H9 (cell line): ENCODE data around the gene DCTN2. TPM values are rescaled to one million over a fixed set of nuclear protein-coding genes. Genes with fewer than 3 reads are reported as not detected.
A peak's percentile ranks its signal among the peaks of the same experiment; 100 is the strongest.

ENCODE experiments used
- DNase-seq: peaks from one replicate; pipeline ENCODE4 v3.0.0-alpha.2; 2017
- H2AFZ ChIP-seq: one replicate; pipeline ENCODE4 v1.6.1; 2013; ENCODE audit warnings: mild to moderate bottlenecking, low read length, control low read depth, moderate library complexity
- H2AK5ac ChIP-seq: 2 replicates; pipeline ENCODE4 v1.6.1; 2013; ENCODE audit warnings: low read length, control low read depth, mixed read lengths; ENCODE audit not compliant: insufficient read length
- H2BK120ac ChIP-seq: one replicate; pipeline ENCODE4 v1.6.1; 2013; ENCODE audit warnings: low read depth, mild to moderate bottlenecking, low read length, control low read depth, inconsistent platforms; ENCODE audit not compliant: poor library complexity, severe bottlenecking
- H2BK12ac ChIP-seq: 2 replicates; pipeline ENCODE4 v1.6.1; 2013; ENCODE audit warnings: low read length, control low read depth, mixed read lengths, low read depth; ENCODE audit not compliant: insufficient read length
- H2BK15ac ChIP-seq: 2 replicates; pipeline ENCODE4 v1.6.1; 2013; ENCODE audit warnings: low read depth, low read length, control low read depth
- H2BK20ac ChIP-seq: one replicate; pipeline ENCODE4 v1.6.1; 2013; ENCODE audit warnings: low read depth, mild to moderate bottlenecking, low read length, control low read depth, inconsistent platforms; ENCODE audit not compliant: poor library complexity, severe bottlenecking
- H2BK5ac ChIP-seq: 2 replicates; pipeline ENCODE4 v1.6.1; 2013; ENCODE audit warnings: low read length, control low read depth, mixed read lengths; ENCODE audit not compliant: insufficient read length
- H3K14ac ChIP-seq: 2 replicates; pipeline ENCODE4 v1.6.1; 2013; ENCODE audit warnings: low read length, control low read depth; ENCODE audit not compliant: insufficient read depth
- H3K18ac ChIP-seq: 2 replicates; pipeline ENCODE4 v1.6.1; 2013; ENCODE audit warnings: low read depth, mild to moderate bottlenecking, mixed read lengths, low read length, control low read depth; ENCODE audit not compliant: insufficient read length
- H3K23ac ChIP-seq: 2 replicates; pipeline ENCODE4 v1.6.1; 2013; ENCODE audit warnings: low read length, control low read depth, mixed read lengths, low read depth; ENCODE audit not compliant: insufficient read length
- H3K23me2 ChIP-seq: 2 replicates; pipeline ENCODE4 v1.6.1; 2013; ENCODE audit warnings: low read depth, mild to moderate bottlenecking, mixed read lengths, low read length, control low read depth; ENCODE audit not compliant: insufficient read length, poor library complexity, severe bottlenecking
- H3K27ac ChIP-seq: 2 replicates; pipeline ENCODE4 v1.5.1; 2013; ENCODE audit warnings: low read length, control low read depth, mixed read lengths, low read depth; ENCODE audit not compliant: insufficient read length
- H3K27me3 ChIP-seq: 2 replicates; pipeline ENCODE4 v1.6.1; 2013; ENCODE audit warnings: low read length, control low read depth, inconsistent platforms; ENCODE audit not compliant: insufficient read depth
- H3K4ac ChIP-seq: 2 replicates; pipeline ENCODE4 v1.6.1; 2013; ENCODE audit warnings: low read depth, mild to moderate bottlenecking, control low read depth, inconsistent platforms, low read length, moderate library complexity
- H3K4me1 ChIP-seq: 2 replicates; pipeline ENCODE4 v1.6.1; 2013; ENCODE audit warnings: low read length, control low read depth, inconsistent platforms; ENCODE audit not compliant: insufficient read depth
- H3K4me2 ChIP-seq: 2 replicates; pipeline ENCODE4 v1.6.1; 2013; ENCODE audit warnings: low read length, control low read depth, mixed read lengths; ENCODE audit not compliant: insufficient read length, insufficient read depth
- H3K56ac ChIP-seq: 2 replicates; pipeline ENCODE4 v1.6.1; 2013; ENCODE audit warnings: low read depth, mild to moderate bottlenecking, mixed read lengths, low read length, control low read depth; ENCODE audit not compliant: insufficient read length
- H3K79me1 ChIP-seq: 2 replicates; pipeline ENCODE4 v1.6.1; 2013; ENCODE audit warnings: low read depth, mild to moderate bottlenecking, moderate library complexity, low read length, control low read depth, inconsistent platforms; ENCODE audit not compliant: insufficient read depth, poor library complexity, severe bottlenecking
- H3K79me2 ChIP-seq: 2 replicates; pipeline ENCODE4 v1.6.1; 2013; ENCODE audit warnings: low read length, control low read depth, inconsistent platforms; ENCODE audit not compliant: insufficient read depth
- H3K9ac ChIP-seq: 2 replicates; pipeline ENCODE4 v1.6.1; 2013; ENCODE audit warnings: low read length, control low read depth, mixed read lengths; ENCODE audit not compliant: insufficient read length; ENCODE audit errors: extremely low read depth
- H3K9me3 ChIP-seq: one replicate; pipeline ENCODE4 v1.6.1; 2013; ENCODE audit warnings: low read depth, low read length, inconsistent platforms; ENCODE audit not compliant: control insufficient read depth
- H3T11ph ChIP-seq: one replicate; pipeline ENCODE4 v1.6.1; 2013; ENCODE audit warnings: mild to moderate bottlenecking, low read length, control low read depth, inconsistent platforms
- H4K20me1 ChIP-seq: one replicate; pipeline ENCODE4 v1.6.1; 2013; ENCODE audit not compliant: control insufficient read depth, insufficient read length, insufficient read depth
- H4K5ac ChIP-seq: 2 replicates; pipeline ENCODE4 v1.6.1; 2013; ENCODE audit warnings: low read depth, mild to moderate bottlenecking, mixed read lengths, low read length, control low read depth; ENCODE audit not compliant: insufficient read length
- H4K8ac ChIP-seq: replicated peaks from 2 replicates; pipeline ENCODE4 v1.6.1; 2013; ENCODE audit warnings: low read length, control low read depth, mixed read lengths, low read depth; ENCODE audit not compliant: insufficient read length
- H4K91ac ChIP-seq: 2 replicates; pipeline ENCODE4 v1.6.1; 2013; ENCODE audit warnings: low read depth, mild to moderate bottlenecking, moderate library complexity, mixed read lengths, low read length, control low read depth; ENCODE audit not compliant: insufficient read length
- H3K27ac Mint-ChIP-seq, 3 experiments: 2 replicates in 2 of 3; 3 replicates in 1 of 3; pipeline ENCODE4 v1.8.0; 2020 to 2021; ENCODE audit warnings: mixed read lengths in 3 of 3, mild to moderate bottlenecking in 1 of 3, moderate library complexity in 1 of 3
- H3K27me3 Mint-ChIP-seq: 2 replicates; pipeline ENCODE4 v1.8.0; 2021; ENCODE audit warnings: low read depth, mild to moderate bottlenecking, moderate library complexity, mixed read lengths
- H3K36me3 Mint-ChIP-seq, 3 experiments: 2 replicates in 2 of 3; 3 replicates in 1 of 3; pipeline ENCODE4 v1.8.0; 2020 to 2021; ENCODE audit warnings: low read depth in 3 of 3, mixed read lengths in 3 of 3; ENCODE audit not compliant: insufficient read depth in 1 of 3
- H3K4me1 Mint-ChIP-seq, 2 experiments: 2 replicates each; pipeline ENCODE4 v1.8.0; 2020; ENCODE audit warnings: mixed read lengths in 2 of 2
- H3K4me3 Mint-ChIP-seq, 2 experiments: 2 replicates in 1 of 2; 3 replicates in 1 of 2; pipeline ENCODE4 v1.8.0; 2020 to 2021; ENCODE audit warnings: mild to moderate bottlenecking in 2 of 2, mixed read lengths in 2 of 2, moderate library complexity in 1 of 2
- H3K9me3 Mint-ChIP-seq, 2 experiments: 2 replicates in 1 of 2; 3 replicates in 1 of 2; pipeline ENCODE4 v1.8.0; 2020; ENCODE audit warnings: mild to moderate bottlenecking in 2 of 2, mixed read lengths in 2 of 2, moderate library complexity in 1 of 2
- CTCF ChIP-seq: fragments of 200-600 bp; sonication (generic); conservative IDR thresholded peaks from 3 replicates; pipeline ENCODE4 v1.8.0; 2021; ENCODE audit warnings: antibody characterized with exemption, mild to moderate bottlenecking
- WGBS: extraction: QIAGEN DNeasy Blood & Tissue Kit; methylation state at CpG from one replicate; pipeline ENCODE4 v1.1.7; 2013; ENCODE audit warnings: missing lambda C conversion rate, low lambda C conversion rate, mixed read lengths; ENCODE audit not compliant: insufficient read length; ENCODE audit errors: extremely low coverage; 5-methylcytosine and 5-hydroxymethylcytosine counted together
- total RNA-seq: library from RNA; stranded (reverse); gene quantifications from 2 replicates; pipeline ENCODE4 v1.2.1, GENCODE V29; 2021

DCTN2 gene
- total RNA-seq, 1 experiment from 2014 or later: 97.7 TPM

- Histone ChIP-seq H4K8ac (no peak overlapping the region), H2BK5ac (no peak overlapping the region), H2AK5ac (no peak overlapping the region), H3K18ac (no peak overlapping the region), H3K23me2 (peaks cover 14% of the 10 kb centered on the region), H2BK20ac (no peak overlapping the region), H4K5ac (no peak overlapping the region), H4K91ac (no peak overlapping the region), H2BK15ac (no peak overlapping the region), H3T11ph (no peak overlapping the region), H2AFZ (no peak overlapping the region), H3K79me2 (no peaks in the 10 kb centered on the region), H3K27ac (no peak overlapping the region), H3K27me3 (no peaks in the 10 kb centered on the region), H3K4ac (no peak overlapping the region), H4K20me1 (no peaks in the 10 kb centered on the region), H3K9ac (no peak overlapping the region), H3K14ac (no peak overlapping the region), H3K9me3 (no peaks in the 10 kb centered on the region), H3K4me1 (peaks cover 3% of the 10 kb centered on the region; the same call in 1 of the 2 replicates), H3K4me2 (no peak overlapping the region), H3K79me1 (no peaks in the 10 kb centered on the region), H3K23ac (no peak overlapping the region), H2BK12ac (no peak overlapping the region), H2BK120ac (no peak overlapping the region), H3K56ac (no peak overlapping the region)
- Mint-ChIP-seq H3K27me3 (no peaks in the 10 kb centered on the region; the same call in 1 of the 2 replicates), H3K9me3 (no peaks in the 10 kb centered on the region), H3K4me1 (peaks cover 25 to 45% of the 10 kb centered on the region in 2 experiments), H3K36me3 (peaks cover 14 to 44% (median 40%) of the 10 kb centered on the region in 3 experiments; a peak in 6 of 7 replicates), H3K4me3 (peak overlapping the region; percentile 12 to 96; a peak in 2 of 5 replicates), H3K27ac (no peak overlapping the region)
- TF ChIP-seq CTCF: no peak
- no CpG with 5 or more reads among the region's 11 CpGs for WGBS
- DNase-seq: no peak
Observed at GRCh38 chr12:57524814-57525614, 22.0 kb downstream of the DCTN2 start.
